ENCODE measurements around the gene HES2. TPM values are rescaled to one million over a fixed set of nuclear protein-coding genes. Genes with fewer than 3 reads are reported as not detected.
A peak's percentile ranks its signal among the peaks of the same experiment; 100 is the strongest.

The HES2 gene
- total and polyA plus RNA-seq, 2 experiments from 2014 or later, result 1.6 to 2.1 TPM

GRCh38 chr1:6445062-6445763, 25.5 kb upstream of the HES2 start:
- Histone ChIP-seq H3K4me2 (no peak overlapping the region), H3F3A (replicated peaks; ENCODE audit: low read depth) (no peaks in the 10 kb centered on the region), H3K36me3 (ENCODE audit: insufficient read depth) (no peaks in the 10 kb centered on the region), H3K27ac (ENCODE audit: low read depth) (no peak overlapping the region), H3K4me1 (ENCODE audit: insufficient read depth) (peaks cover 7% of the 10 kb centered on the region; the same call in 1 of the 2 replicates), H2AFZ (no peak overlapping the region), H3K4me3 (no peak overlapping the region), H4K20me1 (replicated peaks; ENCODE audit: insufficient read depth) (no peaks in the 10 kb centered on the region), H3K79me2 (replicated peaks; ENCODE audit: insufficient read depth) (no peaks in the 10 kb centered on the region), H3K9me2 (ENCODE audit: insufficient read depth) (no peaks in the 10 kb centered on the region), H3K27me3 (ENCODE audit: insufficient read depth) (peaks cover 13% of the 10 kb centered on the region)
- Mint-ChIP-seq H3K4me3 (no peak overlapping the region), H3K27me3 (ENCODE audit: insufficient read depth, low read depth, poor library complexity) (peaks cover 19% of the 10 kb centered on the region), H3K36me3 (ENCODE audit: low read depth) (no peaks in the 10 kb centered on the region), H3K27ac (no peak overlapping the region), H3K9me3 (no peaks in the 10 kb centered on the region), H3K4me1 (peaks cover 23% of the 10 kb centered on the region)
- DNase-seq (ENCODE audit: low spot score) (peak; percentile 76), ATAC-seq (peak; percentile 1)
- TF ChIP-seq EZH2phosphoT487 (IDR thresholded peaks at IDR 0.05; ENCODE audit: unreplicated experiment) (no peak), JUNB (IDR thresholded peaks at IDR 0.05; ENCODE audit: unreplicated experiment) (no peak), ZNF114 (CRISPR knock-in tag; IDR thresholded peaks at IDR 0.05) (no peak), CTCF (conservative IDR thresholded peaks at IDR 0.05; ENCODE audit: low read depth in 2 of 2) (peak; percentile 52 to 75), CREB1 (CRISPR knock-in tag; IDR thresholded peaks at IDR 0.05; ENCODE audit: low read depth) (no peak)

GRCh38 chr1:6444377-6444776, 24.7 kb upstream of the HES2 start:
- Histone ChIP-seq H4K20me1 (replicated peaks; ENCODE audit: insufficient read depth) (no peaks in the 10 kb centered on the region), H3K27me3 (ENCODE audit: insufficient read depth) (peaks cover 19% of the 10 kb centered on the region)
- no peak for TF ChIP-seq REST (IDR thresholded peaks at IDR 0.05; ENCODE audit: unreplicated experiment)
- no peak for TF ChIP-seq EZH2phosphoT487 (IDR thresholded peaks at IDR 0.05; ENCODE audit: unreplicated experiment)
- no peak for TF ChIP-seq ZNF114 (CRISPR knock-in tag; IDR thresholded peaks at IDR 0.05)
- TF ChIP-seq ZNF462 (CRISPR knock-in tag; IDR thresholded peaks at IDR 0.05), result no peak
- no peak for TF ChIP-seq ETS1 (IDR thresholded peaks at IDR 0.05)

More at GRCh38 chr1:6444377-6444776, 24.7 kb upstream of the HES2 start:
- H3K36me3 Mint-ChIP-seq (ENCODE audit: low read depth), result no peaks in the 10 kb centered on the region
- no peaks in the 10 kb centered on the region for H3K9me3 Mint-ChIP-seq
- H3K79me2 ChIP-seq (replicated peaks; ENCODE audit: insufficient read depth), result no peaks in the 10 kb centered on the region
- no peak overlapping the region for H3K27ac Mint-ChIP-seq
- H3K27me3 Mint-ChIP-seq (ENCODE audit: insufficient read depth, low read depth, poor library complexity), result peaks cover 20% of the 10 kb centered on the region
- no peaks in the 10 kb centered on the region for H3K9me2 ChIP-seq (ENCODE audit: insufficient read depth)
- no peak overlapping the region for H3K27ac ChIP-seq (ENCODE audit: low read depth)
- no peak overlapping the region for H3K4me3 ChIP-seq
- no peak for DNase-seq (ENCODE audit: low spot score)
- no peak overlapping the region for H3K4me2 ChIP-seq
- ATAC-seq, result no peak
- no peak overlapping the region for H3K4me3 Mint-ChIP-seq
- H2AFZ ChIP-seq, result no peak overlapping the region
- no peaks in the 10 kb centered on the region for H3K36me3 ChIP-seq (ENCODE audit: insufficient read depth)
- no peaks in the 10 kb centered on the region for H3F3A ChIP-seq (replicated peaks; ENCODE audit: low read depth)
- H3K4me1 Mint-ChIP-seq, result peaks cover 19% of the 10 kb centered on the region
- peaks cover 4% of the 10 kb centered on the region; the same call in 1 of the 2 replicates for H3K4me1 ChIP-seq (ENCODE audit: insufficient read depth)
